ENCODE measurements around the gene GNL3. TPM values are rescaled to one million over a fixed set of nuclear protein-coding genes. Genes with fewer than 3 reads are reported as not detected.

GNL3 gene
- total RNA-seq, 2 donors from 2014 or later = 131 to 158 TPM

- no peaks in the 10 kb centered on the region for H3K27me3 Mint-ChIP-seq (ENCODE audit: low read depth)
- DNase-seq = no peak
- ATAC-seq (replicated peaks in 1 of 2) = no peak
- no peaks in the 10 kb centered on the region for H3K9me3 Mint-ChIP-seq
- no peak overlapping the region for H3K4me3 Mint-ChIP-seq
- peaks cover 46% of the 10 kb centered on the region for H3K4me1 Mint-ChIP-seq (ENCODE audit: low read depth)
- H3K36me3 Mint-ChIP-seq (ENCODE audit: insufficient read depth in 2 of 2) = peaks cover 9 to 34% of the 10 kb centered on the region in 2 donors
- peak overlapping the region; percentile 96 for H3K27ac Mint-ChIP-seq
Observed at GRCh38 chr3:52695798-52696671, 10.2 kb downstream of the GNL3 start.

GRCh38 chr3:52696830-52697631 lies 11.2 kb downstream of the GNL3 start:
- H3K4me1 Mint-ChIP-seq (ENCODE audit: low read depth) = peaks cover 37% of the 10 kb centered on the region
- DNase-seq = no peak
- H3K4me3 Mint-ChIP-seq = no peak overlapping the region
- no peaks in the 10 kb centered on the region for H3K9me3 Mint-ChIP-seq
- ATAC-seq (replicated peaks in 1 of 2) = no peak
- H3K27me3 Mint-ChIP-seq (ENCODE audit: low read depth) = no peaks in the 10 kb centered on the region
- peaks cover 9 to 31% of the 10 kb centered on the region in 2 donors for H3K36me3 Mint-ChIP-seq (ENCODE audit: insufficient read depth in 2 of 2)
- peak overlapping the region; percentile 94 for H3K27ac Mint-ChIP-seq

GRCh38 chr3:52697632-52697965 lies 11.8 kb downstream of the GNL3 start:
- Mint-ChIP-seq H3K4me3 (no peak overlapping the region), H3K27me3 (ENCODE audit: low read depth) (no peaks in the 10 kb centered on the region), H3K4me1 (ENCODE audit: low read depth) (peaks cover 34% of the 10 kb centered on the region), H3K36me3 (ENCODE audit: insufficient read depth in 2 of 2) (peaks cover 9 to 31% of the 10 kb centered on the region in 2 donors), H3K27ac (peak overlapping the region; percentile 94), H3K9me3 (no peaks in the 10 kb centered on the region)
- DNase-seq (no peak), ATAC-seq (replicated peaks in 1 of 2) (no peak)

GRCh38 chr3:52703341-52703740 lies 17.5 kb downstream of the GNL3 start:
- ATAC-seq (replicated peaks in 1 of 2) (no peak), DNase-seq (no peak)
- no peak overlapping the region for H3K27ac Mint-ChIP-seq
- H3K9me3 Mint-ChIP-seq = no peaks in the 10 kb centered on the region
- H3K27me3 Mint-ChIP-seq (ENCODE audit: low read depth) = no peaks in the 10 kb centered on the region
- H3K4me3 Mint-ChIP-seq = peak overlapping the region; percentile 42 to 52
- H3K36me3 Mint-ChIP-seq (ENCODE audit: insufficient read depth in 2 of 2) = peaks cover 0 to 1% of the 10 kb centered on the region in 2 donors
- H3K4me1 Mint-ChIP-seq (ENCODE audit: low read depth) = peaks cover 30% of the 10 kb centered on the region

GRCh38 chr3:52704611-52705437 lies 19.0 kb downstream of the GNL3 start:
- Mint-ChIP-seq H3K27me3 (ENCODE audit: low read depth) (no peaks in the 10 kb centered on the region), H3K36me3 (ENCODE audit: insufficient read depth in 2 of 2) (peaks cover 0 to 4% of the 10 kb centered on the region in 2 donors), H3K4me3 (peak overlapping the region; percentile 98), H3K9me3 (no peaks in the 10 kb centered on the region), H3K27ac (peak overlapping the region; percentile 97), H3K4me1 (ENCODE audit: low read depth) (peaks cover 39% of the 10 kb centered on the region)
- ATAC-seq (replicated peaks in 1 of 2) = peak in 1 of 2 donors; percentile 0
- DNase-seq = no peak

GRCh38 chr3:52705438-52705687 lies 19.5 kb downstream of the GNL3 start:
- ATAC-seq (replicated peaks in 1 of 2) = no peak
- peak overlapping the region; percentile 97 for H3K27ac Mint-ChIP-seq
- DNase-seq = no peak
- H3K27me3 Mint-ChIP-seq (ENCODE audit: low read depth) = no peaks in the 10 kb centered on the region
- H3K4me1 Mint-ChIP-seq (ENCODE audit: low read depth) = peaks cover 42% of the 10 kb centered on the region
- peak overlapping the region; percentile 98 for H3K4me3 Mint-ChIP-seq
- no peaks in the 10 kb centered on the region for H3K9me3 Mint-ChIP-seq
- peaks cover 0 to 4% of the 10 kb centered on the region in 2 donors for H3K36me3 Mint-ChIP-seq (ENCODE audit: insufficient read depth in 2 of 2)

- ATAC-seq (replicated peaks in 1 of 2) (peak; percentile 94 to 95), DNase-seq (peak; percentile 90 to 91)
- Mint-ChIP-seq H3K9me3 (no peaks in the 10 kb centered on the region), H3K4me1 (ENCODE audit: low read depth) (peaks cover 42% of the 10 kb centered on the region), H3K36me3 (ENCODE audit: insufficient read depth in 2 of 2) (peaks cover 0 to 4% of the 10 kb centered on the region in 2 donors), H3K27ac (peak within 1 kb of the TSS; percentile 97), H3K27me3 (ENCODE audit: low read depth) (no peaks in the 10 kb centered on the region), H3K4me3 (peak within 1 kb of the TSS; percentile 98)
Observed at GRCh38 chr3:52705688-52706686, 20.2 kb downstream of the GNL3 start, which contains the start of the genes GLT8D1 and SPCS1. Gene GLT8D1, minus strand, starts transcription at chr3:52705791. Its CDS starts 5,331 bp downstream, at chr3:52700460. Gene SPCS1, plus strand, starts transcription at chr3:52706106. Its CDS starts 141 bp downstream, at chr3:52706247.

- Mint-ChIP-seq H3K27ac (peak overlapping the region; percentile 96), H3K27me3 (ENCODE audit: low read depth) (no peaks in the 10 kb centered on the region), H3K36me3 (ENCODE audit: insufficient read depth in 2 of 2) (peaks cover 0 to 8% of the 10 kb centered on the region in 2 donors), H3K4me1 (ENCODE audit: low read depth) (peaks cover 42% of the 10 kb centered on the region), H3K9me3 (no peaks in the 10 kb centered on the region), H3K4me3 (peak overlapping the region; percentile 94 to 98)
- no peak for ATAC-seq (replicated peaks in 1 of 2)
- no peak for DNase-seq
Observed at GRCh38 chr3:52707585-52707984, 21.8 kb downstream of the GNL3 start.

- DNase-seq (no peak), ATAC-seq (replicated peaks in 1 of 2) (no peak)
- Mint-ChIP-seq H3K27ac (peak overlapping the region; percentile 38), H3K36me3 (ENCODE audit: insufficient read depth in 2 of 2) (peaks cover 0 to 8% of the 10 kb centered on the region in 2 donors), H3K27me3 (ENCODE audit: low read depth) (no peaks in the 10 kb centered on the region), H3K4me3 (no peak overlapping the region), H3K4me1 (ENCODE audit: low read depth) (peaks cover 22% of the 10 kb centered on the region), H3K9me3 (no peaks in the 10 kb centered on the region)
Observed at GRCh38 chr3:52710512-52710911, 24.7 kb downstream of the GNL3 start.

- ATAC-seq (replicated peaks in 1 of 2) (no peak), DNase-seq (no peak)
- Mint-ChIP-seq H3K36me3 (ENCODE audit: insufficient read depth in 2 of 2) (peaks cover 0 to 8% of the 10 kb centered on the region in 2 donors), H3K4me3 (no peak overlapping the region), H3K27me3 (ENCODE audit: low read depth) (no peaks in the 10 kb centered on the region), H3K27ac (no peak overlapping the region), H3K4me1 (ENCODE audit: low read depth) (peaks cover 17% of the 10 kb centered on the region), H3K9me3 (no peaks in the 10 kb centered on the region)
Observed at GRCh38 chr3:52712291-52713212, 26.7 kb downstream of the GNL3 start.
